Measurements from ENCODE around the gene SIGLEC8.
"Not testable (repeated sequence)": the region's sequence is repeated elsewhere in the genome, so short reads cannot be mapped to it uniquely, and the experiment has no call there.

The SIGLEC8 gene

GRCh38 chr19:51458051-51458645, at the start of gene SIGLEC8:
Gene SIGLEC8, minus strand, starts transcription at chr19:51458454. Its CDS starts 67 bp downstream, at chr19:51458387.
- no peak for DNase-seq

DNA sequence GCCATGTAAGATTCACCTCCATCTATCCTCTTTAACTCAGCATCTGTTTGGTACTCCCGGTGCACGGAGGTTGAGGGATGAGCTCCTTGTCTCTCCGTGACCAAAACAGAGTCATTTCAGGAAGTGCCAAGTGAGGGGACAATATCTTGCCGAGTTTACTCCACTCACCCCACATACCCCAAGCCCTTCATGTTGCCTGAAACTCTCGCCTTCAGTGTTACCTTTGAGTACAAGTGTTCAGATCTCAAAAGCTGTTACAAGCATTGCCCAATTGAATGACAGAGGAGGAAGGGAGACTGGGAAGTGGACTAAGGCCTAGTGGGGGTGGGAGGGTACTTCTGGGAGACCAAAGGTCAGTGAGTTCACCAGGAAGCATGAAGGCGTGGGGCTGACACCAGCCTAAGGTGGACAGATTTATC, 49.4 kb upstream of the SIGLEC8 start:
- peak; percentile 73 for DNase-seq

DNA sequence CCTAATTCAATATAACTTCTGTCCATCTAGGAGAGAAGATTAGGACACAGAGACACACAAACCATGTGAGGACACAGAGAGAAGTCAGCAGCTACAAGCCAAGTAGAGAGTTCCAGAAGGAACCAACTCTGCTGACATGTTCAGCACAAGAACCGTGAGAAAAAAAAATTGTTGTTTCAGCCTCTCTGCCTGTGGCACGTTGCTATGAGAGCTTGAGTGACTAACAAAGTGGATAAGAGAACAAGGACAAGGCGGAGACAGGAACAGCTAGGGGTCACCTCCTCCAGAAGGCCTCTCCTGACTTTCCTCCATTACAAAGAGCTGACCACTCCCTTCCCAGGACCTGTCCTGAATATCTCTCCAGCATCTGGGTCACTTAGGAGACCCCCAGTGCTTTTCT, 48.9 kb upstream of the SIGLEC8 start:
- peak; percentile 80 for DNase-seq

- no peak for DNase-seq
Measured at GRCh38 chr19:51505904-51506303, 47.6 kb upstream of the SIGLEC8 start.

DNA sequence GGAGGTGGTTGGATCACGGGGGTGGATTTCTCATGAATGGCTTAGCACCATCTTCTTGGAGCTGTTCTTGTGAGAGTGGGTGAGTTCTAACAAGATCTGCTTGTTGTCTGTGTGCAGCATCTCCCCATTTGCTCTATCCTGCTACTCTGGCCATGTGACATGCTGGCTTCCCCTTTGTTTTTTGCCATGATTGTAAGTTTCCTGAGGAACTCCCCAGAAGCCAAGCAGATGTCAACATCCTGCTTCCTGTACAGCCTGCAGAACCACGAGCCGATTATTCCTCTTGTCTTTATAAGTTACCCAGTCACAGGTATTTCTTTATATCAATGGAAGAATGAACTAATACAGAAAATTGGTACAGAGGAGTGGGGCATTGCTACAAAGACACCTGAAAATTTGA, 45.6 kb upstream of the SIGLEC8 start:
- DNase-seq: no peak

DNA sequence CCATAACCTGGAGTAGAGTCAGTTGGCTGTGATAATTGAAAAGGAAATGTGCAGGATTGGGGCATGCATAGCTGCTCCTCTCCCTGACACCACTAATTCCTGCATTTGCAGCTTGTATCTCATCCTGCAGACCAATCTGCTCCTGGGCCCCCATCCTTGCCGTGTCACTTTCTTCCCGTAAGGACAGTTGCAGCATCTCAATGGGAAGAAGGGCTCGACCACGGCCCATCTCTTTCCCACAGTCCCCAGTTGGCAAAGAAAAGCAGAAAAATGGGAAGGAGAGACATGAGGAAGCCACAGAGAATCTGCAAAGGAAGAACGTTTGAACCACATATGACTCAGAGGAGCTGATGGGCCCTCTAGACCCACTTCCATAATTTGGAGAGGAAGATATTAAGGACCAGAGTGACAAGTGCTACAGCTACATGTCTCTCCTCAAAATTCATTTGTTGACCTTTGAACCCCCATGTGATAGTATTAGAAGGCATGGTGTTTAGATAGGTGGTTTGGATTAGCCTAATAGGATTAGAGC, 45.1 kb upstream of the SIGLEC8 start:
- DNase-seq: peak; percentile 76

DNA sequence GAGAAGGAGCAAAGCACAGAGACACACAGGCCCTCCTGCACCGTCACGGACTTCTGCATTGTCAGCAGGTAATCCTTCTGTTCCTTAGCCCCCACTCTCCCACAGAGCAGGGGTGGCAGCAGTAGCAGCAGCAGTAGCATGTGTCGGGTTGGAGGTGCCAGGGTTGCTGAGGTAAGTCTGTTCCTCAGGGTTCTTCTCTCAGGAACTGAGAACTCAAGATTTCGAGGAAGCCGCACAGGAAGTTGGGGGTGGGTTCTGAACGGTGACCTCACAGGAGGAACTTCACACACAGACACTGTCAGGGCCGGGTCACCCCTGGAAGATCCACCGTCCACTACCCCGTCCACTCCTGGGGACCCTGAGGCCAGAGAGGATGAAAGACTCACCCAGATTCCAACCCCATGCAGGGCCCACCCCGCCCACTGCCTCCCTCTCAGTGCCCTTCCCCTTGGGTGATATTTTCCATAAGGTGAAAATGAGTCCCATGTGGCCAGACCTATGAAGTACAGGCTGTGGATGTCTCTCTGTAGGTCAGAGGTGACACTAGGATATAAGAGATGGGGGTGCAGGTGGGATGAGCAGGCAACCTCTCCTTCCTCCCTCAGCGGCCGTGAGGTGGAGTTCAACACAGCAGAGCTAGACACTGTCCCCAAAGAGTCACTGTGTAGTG, 43.5 kb upstream of the SIGLEC8 start, which contains the start of gene SIGLEC12:
TSS of gene SIGLEC12 (minus strand) at position 207 of the 670 bp plus-strand sequence. CDS start at position 140, 67 bp downstream.
- peak; percentile 87 for DNase-seq

GRCh38 chr19:51500931-51501330, 42.7 kb upstream of the SIGLEC8 start:
- DNase-seq: not testable (repeated sequence)

GRCh38 chr19:51497666-51498065, 39.4 kb upstream of the SIGLEC8 start:
- DNase-seq: no peak

DNA sequence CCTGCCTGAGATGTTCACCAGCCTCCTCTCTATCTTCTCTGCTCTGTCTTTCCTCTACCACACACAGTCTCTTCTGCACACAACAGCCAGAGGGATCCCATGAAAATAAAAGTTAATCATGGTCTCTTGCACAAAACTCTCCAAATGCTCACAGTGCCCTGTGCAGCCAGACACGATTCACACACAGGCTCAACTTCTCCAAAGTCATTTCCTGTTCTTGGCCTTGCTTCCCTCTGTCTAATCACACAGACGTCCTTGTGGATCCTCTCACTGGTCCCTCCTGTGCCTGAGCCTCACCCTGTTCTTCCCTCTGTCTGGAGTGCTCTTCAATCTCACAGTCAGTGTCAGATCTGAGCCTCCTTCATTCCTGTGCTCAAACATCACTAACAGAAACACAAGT, 35.5 kb upstream of the SIGLEC8 start:
- peak; percentile 63 for DNase-seq

DNA sequence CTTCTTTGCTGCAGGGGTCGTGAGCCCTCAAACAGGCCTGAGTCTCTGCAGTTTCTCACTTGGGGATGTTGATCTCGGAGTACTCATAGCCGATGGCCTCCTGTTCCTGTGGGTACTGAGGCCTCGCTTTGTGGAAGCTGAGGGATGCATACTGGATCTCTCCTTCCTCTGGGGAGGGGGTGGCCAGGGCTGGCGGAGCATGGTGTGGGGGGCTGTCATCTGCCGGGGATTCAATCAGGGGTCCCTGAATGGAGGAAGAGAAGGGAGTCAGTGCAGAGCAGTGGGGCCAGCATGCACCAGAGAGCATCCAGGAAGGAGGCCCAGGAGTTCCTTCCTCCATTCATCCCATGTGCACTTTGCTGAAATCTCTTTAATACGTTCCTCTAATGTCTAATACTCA, 33.3 kb upstream of the SIGLEC8 start:
- no peak for DNase-seq

- no peak for DNase-seq
Measured at GRCh38 chr19:51490676-51491075, 32.4 kb upstream of the SIGLEC8 start.

GRCh38 chr19:51489113-51489512, 30.9 kb upstream of the SIGLEC8 start:
- no peak for DNase-seq

DNA sequence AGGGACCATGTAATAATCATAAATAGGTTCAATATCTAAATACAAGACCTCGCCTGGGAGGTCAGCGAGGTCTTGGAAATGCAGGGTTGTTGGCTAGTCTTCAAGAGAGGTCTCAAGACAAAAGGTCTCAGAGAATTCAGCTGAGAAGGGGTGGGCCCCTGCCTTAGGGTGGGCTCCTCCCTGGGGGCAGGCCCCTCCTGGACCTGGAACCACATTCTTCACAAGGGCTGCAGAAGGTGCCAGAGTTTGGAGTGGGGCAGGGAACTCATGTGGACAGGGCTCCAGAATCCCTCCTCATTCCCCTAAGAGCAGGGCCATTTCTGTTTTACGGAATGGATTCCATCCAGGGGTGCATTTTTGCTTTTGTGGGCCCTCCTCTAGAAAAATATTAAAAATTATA, 30.2 kb upstream of the SIGLEC8 start:
- DNase-seq: no peak

DNA sequence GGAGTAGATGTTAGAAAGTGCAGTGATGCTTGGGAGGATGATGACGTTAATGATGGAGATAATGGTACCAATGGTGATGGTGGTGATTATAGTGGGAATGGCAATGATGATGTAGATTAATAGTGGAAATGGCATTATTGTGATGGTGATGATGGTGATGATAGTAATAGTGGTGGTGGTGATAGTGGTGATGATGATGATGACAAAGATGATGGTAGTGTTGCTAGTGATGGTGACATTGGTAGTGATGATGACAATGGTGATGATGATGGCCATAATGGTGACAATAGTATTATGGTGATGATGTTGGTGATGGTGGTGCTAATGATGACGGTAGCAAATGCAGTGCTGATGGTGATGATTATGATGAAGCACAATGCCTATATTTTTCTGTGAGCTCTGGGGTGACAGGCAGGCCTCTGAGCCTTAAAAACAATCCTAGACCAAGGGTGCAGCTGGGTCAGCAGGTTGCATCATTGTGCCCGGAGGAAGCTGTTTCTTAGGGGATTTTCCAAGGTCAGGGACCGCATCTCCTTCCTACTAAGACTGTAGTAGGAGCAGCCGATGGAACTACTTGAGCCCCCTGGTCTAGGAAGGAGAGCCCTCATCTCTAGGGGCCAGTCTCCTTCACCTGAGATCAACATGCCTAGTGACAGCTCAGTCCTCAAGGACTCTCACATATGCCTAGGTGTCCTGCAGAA, 27.9 kb upstream of the SIGLEC8 start:
- no peak for DNase-seq

DNA sequence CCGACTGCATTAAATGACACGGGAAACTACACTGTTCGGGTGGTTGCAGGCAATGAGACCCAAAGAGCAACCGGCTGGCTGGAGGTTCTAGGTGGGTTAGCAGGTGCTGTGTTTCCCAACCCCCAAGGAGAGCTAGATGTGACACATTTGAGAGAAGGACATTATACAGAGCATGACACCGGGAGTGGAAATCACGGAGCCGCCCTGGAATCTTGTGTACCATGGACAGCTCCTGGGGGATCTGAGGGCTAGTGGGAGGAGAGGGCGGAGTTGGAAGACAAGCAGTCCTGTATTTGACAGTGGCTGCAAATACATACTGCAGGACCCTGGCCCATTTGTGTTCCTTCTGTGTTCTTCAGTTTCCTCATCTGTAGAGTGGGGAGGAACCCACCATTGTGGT, 22.3 kb upstream of the SIGLEC8 start:
- no peak for DNase-seq

DNA sequence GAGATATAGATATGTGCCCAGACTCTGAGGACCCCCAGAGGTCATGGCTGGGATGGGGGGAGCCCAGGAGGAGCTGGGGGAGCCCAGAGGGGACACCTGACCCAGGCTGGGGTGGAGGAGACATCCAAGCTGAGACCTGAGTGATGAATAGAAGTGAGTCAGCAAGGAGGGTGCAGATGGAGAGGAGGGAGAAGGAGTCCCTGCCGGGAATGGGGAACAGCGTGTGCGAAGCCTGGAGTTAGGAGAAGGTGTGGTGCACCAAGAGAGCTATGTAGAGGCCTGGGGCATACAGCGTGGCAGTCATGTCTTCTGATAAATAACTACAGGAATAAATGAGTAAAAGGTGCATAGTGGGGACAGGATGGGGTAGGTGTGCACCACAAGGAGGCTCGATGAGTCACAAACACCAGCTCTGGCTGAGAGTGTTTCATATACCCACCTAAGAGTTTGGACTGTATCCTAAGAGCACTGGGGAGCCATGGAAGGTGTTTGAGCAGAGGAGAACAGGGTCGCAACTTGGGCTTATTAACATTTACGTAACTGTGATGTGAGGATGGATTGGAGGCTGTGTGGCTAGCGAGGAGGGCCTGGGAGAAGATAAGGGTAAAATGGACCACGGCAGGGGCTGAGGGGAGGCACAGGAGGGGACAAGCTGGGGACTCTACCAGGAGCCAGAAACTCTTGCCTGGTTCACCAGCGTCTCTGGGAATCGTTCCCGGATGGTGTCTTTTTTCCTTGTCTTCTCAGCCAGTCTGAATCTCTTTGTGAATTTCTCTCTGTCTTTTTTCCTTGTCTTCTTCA, 21.5 kb upstream of the SIGLEC8 start:
- DNase-seq: no peak

GRCh38 chr19:51478381-51479234, 20.4 kb upstream of the SIGLEC8 start, which contains the start of gene CEACAM18:
Gene CEACAM18, plus strand, starts transcription at chr19:51478539.
- DNase-seq: no peak

- no peak for DNase-seq
Measured at GRCh38 chr19:51477344-51477743, 19.1 kb upstream of the SIGLEC8 start.

- DNase-seq: no peak
Measured at GRCh38 chr19:51476164-51476563, 17.9 kb upstream of the SIGLEC8 start.

- peak; percentile 78 for DNase-seq
Measured at GRCh38 chr19:51473009-51473707, 14.9 kb upstream of the SIGLEC8 start.
